Thyroid gland (tissue), 4 donors: ENCODE results near the gene HK3. TPM values are rescaled to one million over a fixed set of nuclear protein-coding genes. Genes with fewer than 3 reads are reported as not detected.
"Not testable (repeated sequence)": the region's sequence is repeated elsewhere in the genome, so short reads cannot be mapped to it uniquely, and the experiment has no call there.

ENCODE experiments used
- DNase-seq, 2 donors: peaks; one replicate each; pipeline ENCODE4 v3.0.0-alpha.2; 2019
- H3K27ac ChIP-seq, 3 donors: fragments of 200-600 bp; sonication (generic); 1 replicate in 2 of 3; 2 replicates in 1 of 3; pipeline ENCODE4 v1.5.1; 2016 to 2019; ENCODE audit warnings: mild to moderate bottlenecking in 1 of 3, moderate library complexity in 1 of 3
- H3K27me3 ChIP-seq: fragments of 200-600 bp; sonication (generic); one replicate; pipeline ENCODE4 v1.5.1; 2019
- H3K36me3 ChIP-seq, 2 donors: fragments of 200-600 bp; sonication (generic); one replicate each; pipeline ENCODE4 v1.5.1; 2016 to 2019
- H3K4me1 ChIP-seq, 2 donors: fragments of 200-600 bp; sonication (generic); one replicate each; pipeline ENCODE4 v1.5.1; 2017 to 2019
- H3K4me3 ChIP-seq, 3 donors: fragments of 200-600 bp; sonication (generic); replicated peaks in 1 of 3; 1 replicate in 2 of 3; 2 replicates in 1 of 3; pipeline ENCODE4 v1.5.1; 2016; ENCODE audit warnings: mild to moderate bottlenecking in 1 of 3
- H3K9me3 ChIP-seq: fragments of 200-600 bp; sonication (generic); one replicate; pipeline ENCODE4 v1.5.1; 2017
- CTCF ChIP-seq, 6 experiments: fragments of 200-600 bp in 3 of 6; fragments of 450-650 bp in 3 of 6; sonication (generic) in 3 of 6; IDR thresholded peaks; one replicate each; pipeline ENCODE4 v1.5.1; 2016 to 2019; ENCODE audit warnings: antibody characterized with exemption in 6 of 6, mild to moderate bottlenecking in 2 of 6, inconsistent platforms in 1 of 6, moderate library complexity in 1 of 6
- POLR2A ChIP-seq, 2 donors: fragments of 450-650 bp; IDR thresholded peaks; one replicate each; pipeline ENCODE4 v1.6.1; 2017; ENCODE audit warnings: antibody characterized with exemption in 2 of 2, mild to moderate bottlenecking in 2 of 2, moderate library complexity in 1 of 2
- WGBS, 2 donors: methylation state at CpG; one replicate each; pipeline ENCODE4 v1.1.5; 2017; 5-methylcytosine and 5-hydroxymethylcytosine counted together
- intact Hi-C: fragments of 100-400 bp; cut with DNase I; formaldehyde crosslinking; loops from one replicate; pipeline ENCODE4 v1.15.1; 2023
- total RNA-seq, 4 donors: library from RNA; depleted of rRNA; stranded (reverse); fragments of >200 nt; gene quantifications; one replicate each; pipeline ENCODE4 v1.2.3, GENCODE V29; 2016

The HK3 gene
- total RNA-seq, 4 donors from 2014 or later, result 0.67 to 3.1 (median 2.1) TPM

GRCh38 chr5:176874198-176874780 lies 24.9 kb downstream of the HK3 start:
- Histone ChIP-seq H3K27me3 (no peaks in the 10 kb centered on the region), H3K9me3 (no peaks in the 10 kb centered on the region), H3K27ac (no peak overlapping the region), H3K4me3 (no peak overlapping the region), H3K36me3 (no peaks in the 10 kb centered on the region), H3K4me1 (no peaks in the 10 kb centered on the region)
- no peak for DNase-seq
- intact Hi-C loops, result no loop called here
- TF ChIP-seq POLR2A (IDR thresholded peaks at IDR 0.05), result no peak
- no peak for TF ChIP-seq CTCF (IDR thresholded peaks at IDR 0.05)
- WGBS, 2 donors, result 75 to 80% methylated on average over 19 to 20 of the region's 20 CpGs

- no peak overlapping the region for H3K4me3 ChIP-seq
- DNase-seq, result no peak
- H3K36me3 ChIP-seq, result no peaks in the 10 kb centered on the region
- TF ChIP-seq CTCF (IDR thresholded peaks at IDR 0.05), result no peak
- no peak for TF ChIP-seq POLR2A (IDR thresholded peaks at IDR 0.05)
- no peaks in the 10 kb centered on the region for H3K4me1 ChIP-seq
- H3K27me3 ChIP-seq, result no peaks in the 10 kb centered on the region
- no peaks in the 10 kb centered on the region for H3K9me3 ChIP-seq
- H3K27ac ChIP-seq, result no peak overlapping the region
- intact Hi-C loops, result no loop called here
- WGBS, 2 donors, result 61 to 63% methylated on average over 10 to 15 of the region's 16 CpGs
Measured at GRCh38 chr5:176873541-176874172, 25.5 kb downstream of the HK3 start.

GRCh38 chr5:176873011-176873410 lies 26.1 kb downstream of the HK3 start:
- DNase-seq, H3K27me3 ChIP-seq, H3K27ac ChIP-seq, H3K9me3 ChIP-seq, H3K36me3 ChIP-seq, H3K4me1 ChIP-seq, H3K4me3 ChIP-seq, intact Hi-C loops: not testable (repeated sequence)
- 67 to 69% methylated on average over 2 of the region's 2 CpGs for WGBS, 2 donors

GRCh38 chr5:176872586-176872985 lies 26.6 kb downstream of the HK3 start:
- H3K27ac ChIP-seq, intact Hi-C loops, H3K9me3 ChIP-seq, H3K4me3 ChIP-seq, H3K4me1 ChIP-seq, H3K27me3 ChIP-seq, H3K36me3 ChIP-seq, DNase-seq: not testable (repeated sequence)
- 76 to 77% methylated on average over 2 of the region's 2 CpGs for WGBS, 2 donors

GRCh38 chr5:176870644-176871043 lies 28.5 kb downstream of the HK3 start:
- 83 to 92% methylated on average over 9 to 10 of the region's 10 CpGs for WGBS, 2 donors
- intact Hi-C loops, H3K27me3 ChIP-seq: not testable (repeated sequence)

GRCh38 chr5:176870110-176870591 lies 29.0 kb downstream of the HK3 start:
- 53% methylated on average over 10 of the region's 17 CpGs; no CpG with 5 or more reads in 1 of the 2 donors for WGBS, 2 donors
- intact Hi-C loops, result no loop called here

More at GRCh38 chr5:176870644-176871043, 28.5 kb downstream of the HK3 start:
- H3K4me3 ChIP-seq, H3K9me3 ChIP-seq, H3K27ac ChIP-seq, H3K36me3 ChIP-seq, H3K4me1 ChIP-seq, DNase-seq: not testable (repeated sequence)

More at GRCh38 chr5:176870110-176870591, 29.0 kb downstream of the HK3 start:
- Histone ChIP-seq H3K27ac (no peak overlapping the region), H3K27me3 (no peaks in the 10 kb centered on the region), H3K9me3 (no peaks in the 10 kb centered on the region), H3K36me3 (no peaks in the 10 kb centered on the region), H3K4me1 (no peaks in the 10 kb centered on the region), H3K4me3 (no peak overlapping the region)
- TF ChIP-seq CTCF (IDR thresholded peaks at IDR 0.05) (peak in 1 of 6 experiments; percentile 20), POLR2A (IDR thresholded peaks at IDR 0.05) (no peak)
- peak; percentile 10 to 21 for DNase-seq
